ENCODE results near the gene TDRD1.

GRCh38 chr10:114173921-114174694 lies 5.0 kb upstream of the TDRD1 start, which contains the start of gene CCDC186:
- no peak for TF ChIP-seq CHAMP1 (IDR thresholded peaks at IDR 0.05)
- TF ChIP-seq POLR2AphosphoS5 (IDR thresholded peaks at IDR 0.05; ENCODE audit: control insufficient read depth, insufficient read depth, low read depth, low read length): peak; percentile 68; the same call in 1 of the 2 replicates
- TF ChIP-seq, protein P1, sequence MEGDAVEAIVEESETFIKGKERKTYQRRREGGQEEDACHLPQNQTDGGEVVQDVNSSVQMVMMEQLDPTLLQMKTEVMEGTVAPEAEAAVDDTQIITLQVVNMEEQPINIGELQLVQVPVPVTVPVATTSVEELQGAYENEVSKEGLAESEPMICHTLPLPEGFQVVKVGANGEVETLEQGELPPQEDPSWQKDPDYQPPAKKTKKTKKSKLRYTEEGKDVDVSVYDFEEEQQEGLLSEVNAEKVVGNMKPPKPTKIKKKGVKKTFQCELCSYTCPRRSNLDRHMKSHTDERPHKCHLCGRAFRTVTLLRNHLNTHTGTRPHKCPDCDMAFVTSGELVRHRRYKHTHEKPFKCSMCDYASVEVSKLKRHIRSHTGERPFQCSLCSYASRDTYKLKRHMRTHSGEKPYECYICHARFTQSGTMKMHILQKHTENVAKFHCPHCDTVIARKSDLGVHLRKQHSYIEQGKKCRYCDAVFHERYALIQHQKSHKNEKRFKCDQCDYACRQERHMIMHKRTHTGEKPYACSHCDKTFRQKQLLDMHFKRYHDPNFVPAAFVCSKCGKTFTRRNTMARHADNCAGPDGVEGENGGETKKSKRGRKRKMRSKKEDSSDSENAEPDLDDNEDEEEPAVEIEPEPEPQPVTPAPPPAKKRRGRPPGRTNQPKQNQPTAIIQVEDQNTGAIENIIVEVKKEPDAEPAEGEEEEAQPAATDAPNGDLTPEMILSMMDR (IDR thresholded peaks at IDR 0.05 in 2 of 3, conservative IDR thresholded peaks at IDR 0.05 in 1 of 3; ENCODE audit: insufficient read depth in 2 of 3, low read depth in 1 of 3, low read length in 3 of 3): no peak
- TF ChIP-seq CTBP1 (IDR thresholded peaks at IDR 0.05; ENCODE audit: borderline replicate concordance): peak; percentile 81
